ENCODE data around the gene ZNF689. TPM values are rescaled to one million over a fixed set of nuclear protein-coding genes. Genes with fewer than 3 reads are reported as not detected.

Gene ZNF689
- total and polyA plus RNA-seq, 2 of the 13 experiments (the other 11 are each of a cell fraction or from before 2014, with no cell fraction given): 9.7 to 19.5 TPM

GRCh38 chr16:30615358-30616091 is 5.3 kb upstream of the ZNF689 start (continued):
- peak; percentile 35; the same call in 1 of the 2 replicates for TF ChIP-seq TFAP4 (IDR thresholded peaks at IDR 0.05; ENCODE audit: borderline replicate concordance, low read depth)
- TF ChIP-seq SALL1 (CRISPR knock-in tag; IDR thresholded peaks at IDR 0.05): peak; percentile 60; the same call in 1 of the 2 replicates
- TF ChIP-seq HBP1 (CRISPR knock-in tag; IDR thresholded peaks at IDR 0.05; ENCODE audit: low read depth): no peak
- TF ChIP-seq ZBTB38 (CRISPR knock-in tag; IDR thresholded peaks at IDR 0.05): peak; percentile 75
- no peak for TF ChIP-seq ZNF556 (CRISPR knock-in tag; IDR thresholded peaks at IDR 0.05; ENCODE audit: borderline replicate concordance)
- TF ChIP-seq NRL (CRISPR knock-in tag; IDR thresholded peaks at IDR 0.05; ENCODE audit: borderline replicate concordance): peak; percentile 81; the same call in 1 of the 2 replicates
- TF ChIP-seq SAFB2 (CRISPR knock-in tag; IDR thresholded peaks at IDR 0.05; ENCODE audit: borderline replicate concordance, low read depth): peak; percentile 53; the same call in 1 of the 2 replicates
- peak; percentile 42 for TF ChIP-seq TBL1XR1 (IDR thresholded peaks at IDR 0.05; ENCODE audit: borderline replicate concordance, low read length, partially characterized antibody)
- 0 out of 2 replicates have a peak, but pooled peaks have one; percentile 19 for TF ChIP-seq PHF21A (CRISPR knock-in tag; IDR thresholded peaks at IDR 0.05)
- TF ChIP-seq CCAR2 (optimal IDR thresholded peaks at IDR 0.05; ENCODE audit: low read depth, low read length): no peak
- no peak for TF ChIP-seq SP1 (IDR thresholded peaks at IDR 0.05)
- peak; percentile 56 for TF ChIP-seq SP1 (CRISPR knock-in tag; IDR thresholded peaks at IDR 0.05)
- TF ChIP-seq BATF2 (CRISPR knock-in tag; IDR thresholded peaks at IDR 0.05): 0 out of 2 replicates have a peak, but pooled peaks have one; percentile 52
- no peak for TF ChIP-seq MAFF (IDR thresholded peaks at IDR 0.05; ENCODE audit: low read depth, low read length)
- TF ChIP-seq ZNF704 (CRISPR knock-in tag; IDR thresholded peaks at IDR 0.05; ENCODE audit: borderline replicate concordance): no peak
- TF ChIP-seq ZNF225 (CRISPR knock-in tag; IDR thresholded peaks at IDR 0.05): peak; percentile 53; the same call in 1 of the 2 replicates
- TF ChIP-seq HOXA3 (CRISPR knock-in tag; IDR thresholded peaks at IDR 0.05): peak; percentile 37; the same call in 1 of the 2 replicates
- no peak for TF ChIP-seq SMARCC2 (IDR thresholded peaks at IDR 0.05)
- TF ChIP-seq FOXA1 (IDR thresholded peaks at IDR 0.05): no peak
- 0 out of 2 replicates have a peak, but pooled peaks have one; percentile 47 for TF ChIP-seq FOXA1 (CRISPR knock-in tag; IDR thresholded peaks at IDR 0.05)
- TF ChIP-seq XRCC5 (optimal IDR thresholded peaks at IDR 0.05; ENCODE audit: low read length): peak; percentile 83
- no peak for TF ChIP-seq NKX3-1 (CRISPR knock-in tag; IDR thresholded peaks at IDR 0.05)
- 0 out of 2 replicates have a peak, but pooled peaks have one; percentile 26 for TF ChIP-seq TFDP1 (CRISPR knock-in tag; IDR thresholded peaks at IDR 0.05; ENCODE audit: borderline replicate concordance)

Measured in HepG2 (cell line).